ENCODE data around the gene PRPH. TPM values are rescaled to one million over a fixed set of nuclear protein-coding genes. Genes with fewer than 3 reads are reported as not detected.

The PRPH gene
- total and polyA plus RNA-seq, 9 of the 15 experiments (the other 6 are each of a cell fraction or from before 2014, with no cell fraction given) = 0.27 to 1.9 (median 1.3) TPM; not detected in 1

- Histone ChIP-seq H3K4me3 (no peak overlapping the region), H3K27me3 (ENCODE audit: control insufficient read depth in 2 of 2, insufficient read depth in 2 of 2, low read length in 2 of 2) (no peaks in the 10 kb centered on the region), H3K9me1 (ENCODE audit: control insufficient read depth, insufficient read depth, low read length) (peaks cover 3% of the 10 kb centered on the region), H3K36me3 (ENCODE audit: control insufficient read depth, insufficient read depth, low read length) (peaks cover 70% of the 10 kb centered on the region; the same call in 2 of the 3 replicates), H3K9ac (ENCODE audit: insufficient read depth in 1 of 2, low read depth in 2 of 2, low read length in 2 of 2) (peak overlapping the region in 1 of 2 experiments; percentile 43; a peak in 1 of 4 replicates), H3K9me3 (replicated peaks; ENCODE audit: control insufficient read depth, insufficient read depth, low read depth, low read length) (no peaks in the 10 kb centered on the region), H3K4me2 (ENCODE audit: insufficient read depth, low read length) (no peak overlapping the region), H4K20me1 (replicated peaks; ENCODE audit: control insufficient read depth, insufficient read depth, low read length) (no peaks in the 10 kb centered on the region), H3K27ac (ENCODE audit: extremely low read depth, low read depth, low read length) (no peak overlapping the region), H2AFZ (ENCODE audit: low read depth, low read length) (no peak overlapping the region), H3K79me2 (ENCODE audit: control insufficient read depth, insufficient read depth, low read length) (peaks cover 8% of the 10 kb centered on the region), H3K4me1 (replicated peaks in 1 of 2; ENCODE audit: control insufficient read depth in 2 of 2, insufficient read depth in 2 of 2, low read length in 2 of 2) (peaks cover 3 to 18% of the 10 kb centered on the region in 2 experiments; a peak in 3 of 5 replicates)
- FAIRE-seq (no peak), ATAC-seq (no peak), DNase-seq (ENCODE audit: extremely low read depth in 1 of 4, low spot score in 3 of 4) (no peak)
- BruUV-seq (replicated peaks) = no TSS peak
- CTCF ChIA-PET (ENCODE audit: low intra/inter-chr PET ratio) = no interaction called here
- in situ Hi-C loops (cut with MboI) (no loop called here), intact Hi-C loops (cut with micrococcal nuclease) (no loop called here)
- POLR2A ChIA-PET = no interaction called here
- TF ChIP-seq HOXB6 (CRISPR knock-in tag; IDR thresholded peaks at IDR 0.05; ENCODE audit: borderline replicate concordance) (no peak), MAFK (IDR thresholded peaks at IDR 0.05; ENCODE audit: low read length) (no peak), ZBED1 (IDR thresholded peaks at IDR 0.05) (no peak), HLTF (IDR thresholded peaks at IDR 0.05) (no peak), BRCA1 (IDR thresholded peaks at IDR 0.05) (no peak), BRCA1 (CRISPR knock-in tag; IDR thresholded peaks at IDR 0.05) (no peak), SAP30 (IDR thresholded peaks at IDR 0.05; ENCODE audit: borderline replicate concordance, insufficient read depth, low read depth, low read length, poor library complexity, severe bottlenecking) (no peak), FOS (IDR thresholded peaks at IDR 0.05; ENCODE audit: extremely low read depth, insufficient read length) (no peak), POLR2H (tag; IDR thresholded peaks at IDR 0.05; ENCODE audit: low read depth) (no peak), MECOM (CRISPR knock-in tag; IDR thresholded peaks at IDR 0.05) (no peak), CGGBP1 (CRISPR knock-in tag; IDR thresholded peaks at IDR 0.05) (no peak), MCM7 (IDR thresholded peaks at IDR 0.05) (no peak), MXI1 (IDR thresholded peaks at IDR 0.05; ENCODE audit: low read depth, low read length) (no peak), LEF1 (IDR thresholded peaks at IDR 0.05) (no peak), ZFP36 (IDR thresholded peaks at IDR 0.05; ENCODE audit: low read depth, low read length, partially characterized antibody) (no peak), POLR2G (IDR thresholded peaks at IDR 0.05; ENCODE audit: low read depth, low read length) (no peak), MTA3 (IDR thresholded peaks at IDR 0.05; ENCODE audit: borderline replicate concordance) (no peak), ZNF133 (CRISPR knock-in tag; IDR thresholded peaks at IDR 0.05) (no peak), PREB (CRISPR knock-in tag; IDR thresholded peaks at IDR 0.05) (no peak), AFF1 (IDR thresholded peaks at IDR 0.05; ENCODE audit: low read depth in 1 of 2, partially characterized antibody in 2 of 2) (no peak), OTX1 (CRISPR knock-in tag; IDR thresholded peaks at IDR 0.05) (no peak)
- 96% methylated on average over 12 of the region's 12 CpGs for WGBS (ENCODE audit: insufficient coverage, low coverage, missing lambda C conversion rate)
These were observed 33.9 kb downstream of the PRPH start for GRCh38 chr12:49328816-49329215.

Data from K562 (cell line).